ENCODE measurements around the gene SIX3.

DNA sequence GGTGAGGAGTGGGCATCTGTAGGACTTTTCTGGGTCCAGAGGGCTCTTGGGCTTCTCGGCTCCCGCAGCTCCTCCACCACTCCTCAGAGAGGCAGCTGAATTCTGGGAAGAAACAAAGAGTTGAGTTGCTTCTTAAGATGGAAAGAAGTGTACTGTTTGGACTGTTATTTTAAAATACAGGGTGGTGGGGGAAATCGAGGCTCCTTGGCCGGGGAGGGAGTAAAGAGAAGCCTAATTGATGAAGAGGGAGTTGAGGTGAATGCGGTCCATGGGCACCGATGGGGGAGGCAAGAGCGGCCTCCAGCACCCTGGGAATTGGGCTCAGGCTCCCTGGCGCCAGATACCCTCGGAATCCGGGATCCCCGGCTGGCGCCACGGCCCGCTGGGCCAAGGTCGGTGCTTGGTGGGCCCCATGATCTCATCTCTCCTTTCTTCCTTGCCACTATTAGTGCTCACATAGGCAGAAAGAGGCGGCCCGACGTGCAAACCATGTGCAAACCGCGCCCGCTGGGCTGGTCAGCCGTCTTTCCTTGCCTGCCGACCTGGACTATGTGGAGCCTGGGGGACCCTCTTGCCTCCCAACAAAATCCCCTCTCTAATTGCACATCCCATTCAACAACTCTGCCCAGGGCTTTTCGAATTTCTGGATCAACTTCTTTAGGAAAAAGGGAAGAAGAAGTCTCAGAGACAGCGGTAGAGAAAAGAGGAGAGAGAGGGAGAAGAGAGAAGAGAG is 604 bp upstream of the SIX3 start:
- TF ChIP-seq, protein P1, sequence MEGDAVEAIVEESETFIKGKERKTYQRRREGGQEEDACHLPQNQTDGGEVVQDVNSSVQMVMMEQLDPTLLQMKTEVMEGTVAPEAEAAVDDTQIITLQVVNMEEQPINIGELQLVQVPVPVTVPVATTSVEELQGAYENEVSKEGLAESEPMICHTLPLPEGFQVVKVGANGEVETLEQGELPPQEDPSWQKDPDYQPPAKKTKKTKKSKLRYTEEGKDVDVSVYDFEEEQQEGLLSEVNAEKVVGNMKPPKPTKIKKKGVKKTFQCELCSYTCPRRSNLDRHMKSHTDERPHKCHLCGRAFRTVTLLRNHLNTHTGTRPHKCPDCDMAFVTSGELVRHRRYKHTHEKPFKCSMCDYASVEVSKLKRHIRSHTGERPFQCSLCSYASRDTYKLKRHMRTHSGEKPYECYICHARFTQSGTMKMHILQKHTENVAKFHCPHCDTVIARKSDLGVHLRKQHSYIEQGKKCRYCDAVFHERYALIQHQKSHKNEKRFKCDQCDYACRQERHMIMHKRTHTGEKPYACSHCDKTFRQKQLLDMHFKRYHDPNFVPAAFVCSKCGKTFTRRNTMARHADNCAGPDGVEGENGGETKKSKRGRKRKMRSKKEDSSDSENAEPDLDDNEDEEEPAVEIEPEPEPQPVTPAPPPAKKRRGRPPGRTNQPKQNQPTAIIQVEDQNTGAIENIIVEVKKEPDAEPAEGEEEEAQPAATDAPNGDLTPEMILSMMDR (conservative IDR thresholded peaks at IDR 0.05 in 1 of 2, IDR thresholded peaks at IDR 0.05 in 1 of 2; ENCODE audit: extremely low read depth in 1 of 2, insufficient read depth in 1 of 2, low read depth in 1 of 2, low read length in 2 of 2), result no peak
- peak; percentile 61 for TF ChIP-seq EZH2 (IDR thresholded peaks at IDR 0.05; ENCODE audit: borderline replicate concordance, low read length)

All from mammary epithelial cell (primary cell).